PFSK-1 (cell line): ENCODE results near the gene NUDT19.

Source experiments
- POLR2AphosphoS5 ChIP-seq: IDR thresholded peaks from 2 replicates; pipeline ENCODE4 v1.6.1; 2012; ENCODE audit warnings: low read depth, mild to moderate bottlenecking, control low read depth, low read length, moderate library complexity
- REST ChIP-seq, 2 experiments: IDR thresholded peaks; 2 replicates each; pipeline versions ENCODE4 v1.6.1 to v1.8.0; 2011 to 2012; ENCODE audit warnings: low read depth in 2 of 2, low read length in 2 of 2, control low read depth in 1 of 2, inconsistent platforms in 1 of 2, mild to moderate bottlenecking in 1 of 2, moderate library complexity in 1 of 2; ENCODE audit not compliant: insufficient read depth in 1 of 2
- SIN3A ChIP-seq: IDR thresholded peaks from 2 replicates; pipeline ENCODE4 v1.6.1; 2012; ENCODE audit warnings: mild to moderate bottlenecking, low read length, moderate library complexity, borderline replicate concordance; ENCODE audit not compliant: insufficient read depth
- TAF1 ChIP-seq: IDR thresholded peaks from 2 replicates; pipeline ENCODE4 v1.6.1; 2012; ENCODE audit warnings: low read length, control low read depth, borderline replicate concordance; ENCODE audit not compliant: insufficient read depth

- TF ChIP-seq POLR2AphosphoS5 = no peak
- TF ChIP-seq TAF1 = no peak
- no peak for TF ChIP-seq SIN3A
- TF ChIP-seq REST (IDR thresholded peaks at IDR 0.05; ENCODE audit: insufficient read depth in 1 of 2, low read depth in 2 of 2, low read length in 2 of 2) = no peak
Measured at GRCh38 chr19:32748497-32748896, 56.9 kb downstream of the NUDT19 start.
